ENCODE measurements around the gene RNF5.
"Not testable (repeated sequence)": the region's sequence is repeated elsewhere in the genome, so short reads cannot be mapped to it uniquely, and the experiment has no call there.

The RNF5 gene

GRCh38 chr6:32203426-32204267 is 25.4 kb downstream of the RNF5 start:
- in situ Hi-C loops (cut with MboI; ENCODE audit: low sequenced_read_pairs) = no loop called here

- in situ Hi-C loops (cut with MboI; ENCODE audit: low sequenced_read_pairs) = no loop called here
These were observed 26.1 kb downstream of the RNF5 start for GRCh38 chr6:32204268-32204715.

GRCh38 chr6:32208996-32209395 is 30.8 kb downstream of the RNF5 start:
- in situ Hi-C loops (cut with MboI; ENCODE audit: low sequenced_read_pairs) = no loop called here

- in situ Hi-C loops (cut with MboI; ENCODE audit: low sequenced_read_pairs) = no loop called here
These were observed 32.0 kb downstream of the RNF5 start for GRCh38 chr6:32210191-32210601.

- in situ Hi-C loops (cut with MboI; ENCODE audit: low sequenced_read_pairs) = not testable (repeated sequence)
These were observed 33.2 kb downstream of the RNF5 start for GRCh38 chr6:32211432-32211831.

GRCh38 chr6:32212076-32212760 is 34.0 kb downstream of the RNF5 start:
- in situ Hi-C loops (cut with MboI; ENCODE audit: low sequenced_read_pairs) = no loop called here

- in situ Hi-C loops (cut with MboI; ENCODE audit: low sequenced_read_pairs) = no loop called here
These were observed 35.4 kb downstream of the RNF5 start for GRCh38 chr6:32213649-32214048.

- in situ Hi-C loops (cut with MboI; ENCODE audit: low sequenced_read_pairs) = no loop called here
These were observed 35.9 kb downstream of the RNF5 start for GRCh38 chr6:32214126-32214525.

- in situ Hi-C loops (cut with MboI; ENCODE audit: low sequenced_read_pairs) = no loop called here
These were observed 37.4 kb downstream of the RNF5 start for GRCh38 chr6:32215617-32216016.

GRCh38 chr6:32216285-32216684 is 38.1 kb downstream of the RNF5 start:
- in situ Hi-C loops (cut with MboI; ENCODE audit: low sequenced_read_pairs) = no loop called here

- in situ Hi-C loops (cut with MboI; ENCODE audit: low sequenced_read_pairs) = no loop called here
These were observed 38.8 kb downstream of the RNF5 start for GRCh38 chr6:32216998-32217397.

GRCh38 chr6:32218167-32218566 is 40.0 kb downstream of the RNF5 start:
- in situ Hi-C loops (cut with MboI; ENCODE audit: low sequenced_read_pairs) = no loop called here

GRCh38 chr6:32220021-32220420 is 41.8 kb downstream of the RNF5 start:
- in situ Hi-C loops (cut with MboI; ENCODE audit: low sequenced_read_pairs) = no loop called here

GRCh38 chr6:32222333-32223230 is 44.4 kb downstream of the RNF5 start:
- in situ Hi-C loops (cut with MboI; ENCODE audit: low sequenced_read_pairs) = no loop called here

- in situ Hi-C loops (cut with MboI; ENCODE audit: low sequenced_read_pairs) = no loop called here
These were observed 45.3 kb downstream of the RNF5 start, which contains the start of gene NOTCH4 for GRCh38 chr6:32223258-32224235. Gene NOTCH4, minus strand, starts transcription at chr6:32224067. Its CDS starts 139 bp downstream, at chr6:32223928.

GRCh38 chr6:32224696-32225095 is 46.5 kb downstream of the RNF5 start:
- in situ Hi-C loops (cut with MboI; ENCODE audit: low sequenced_read_pairs) = no loop called here

GRCh38 chr6:32226434-32226833 is 48.2 kb downstream of the RNF5 start:
- in situ Hi-C loops (cut with MboI; ENCODE audit: low sequenced_read_pairs) = no loop called here
